Endodermal cell (in vitro differentiated cells): ENCODE results near the gene PDE4D. TPM values are rescaled to one million over a fixed set of nuclear protein-coding genes. Genes with fewer than 3 reads are reported as not detected.
A peak's percentile ranks its signal among the peaks of the same experiment; 100 is the strongest.

Experiments used
- DNase-seq: peaks from one replicate; pipeline ENCODE4 v3.0.0-alpha.2; 2017
- H3K27ac ChIP-seq: 2 replicates; pipeline ENCODE4 v1.5.1; 2013; ENCODE audit warnings: mild to moderate bottlenecking, low read depth, low read length, moderate library complexity
- H3K27me3 ChIP-seq: 2 replicates; pipeline ENCODE4 v1.6.1; 2013; ENCODE audit warnings: mild to moderate bottlenecking, low read length, moderate library complexity; ENCODE audit not compliant: insufficient read depth, control insufficient read depth, poor library complexity, severe bottlenecking
- H3K36me3 ChIP-seq: 2 replicates; pipeline ENCODE4 v1.7.0; 2013; ENCODE audit warnings: mild to moderate bottlenecking, low read length, moderate library complexity; ENCODE audit not compliant: control insufficient read depth, insufficient read depth
- H3K4me1 ChIP-seq: one replicate; pipeline ENCODE4 v1.7.0; 2013; ENCODE audit warnings: low read length; ENCODE audit not compliant: control insufficient read depth, insufficient read depth
- H3K4me3 ChIP-seq: 2 replicates; pipeline ENCODE4 v1.5.1; 2013; ENCODE audit warnings: mild to moderate bottlenecking, low read length, moderate library complexity
- H3K9ac ChIP-seq: 2 replicates; pipeline ENCODE4 v1.6.1; 2013; ENCODE audit warnings: mild to moderate bottlenecking, low read length, moderate library complexity; ENCODE audit not compliant: poor library complexity, severe bottlenecking; ENCODE audit errors: extremely low read depth
- H3K9me3 ChIP-seq: 2 replicates; pipeline ENCODE4 v1.6.1; 2013; ENCODE audit warnings: mild to moderate bottlenecking, low read length, moderate library complexity; ENCODE audit not compliant: control insufficient read depth
- H3K27ac Mint-ChIP-seq: 2 replicates; pipeline ENCODE4 v1.8.0; 2020; ENCODE audit warnings: mixed read lengths
- H3K27me3 Mint-ChIP-seq: 2 replicates; pipeline ENCODE4 v1.8.0; 2021; ENCODE audit warnings: mild to moderate bottlenecking, mixed read lengths; ENCODE audit not compliant: insufficient read depth
- H3K36me3 Mint-ChIP-seq: 2 replicates; pipeline ENCODE4 v1.8.0; 2020; ENCODE audit warnings: low read depth, mixed read lengths
- H3K4me1 Mint-ChIP-seq: 2 replicates; pipeline ENCODE4 v1.8.0; 2020; ENCODE audit warnings: mixed read lengths
- H3K4me3 Mint-ChIP-seq: 2 replicates; pipeline ENCODE4 v1.8.0; 2020; ENCODE audit warnings: mild to moderate bottlenecking, moderate library complexity, mixed read lengths
- H3K9me3 Mint-ChIP-seq: 2 replicates; pipeline ENCODE4 v1.8.0; 2020; ENCODE audit warnings: mild to moderate bottlenecking, mixed read lengths
- CTCF ChIP-seq: fragments of 200-600 bp; sonication (generic); conservative IDR thresholded peaks from 2 replicates; pipeline ENCODE4 v1.5.0; 2021; ENCODE audit warnings: antibody characterized with exemption, mild to moderate bottlenecking
- WGBS, 2 experiments: methylation state at CpG; one replicate each; pipeline versions ENCODE4 v1.1.5 to v1.1.7; 2013; ENCODE audit warnings: missing lambda C conversion rate in 2 of 2, mixed read lengths in 1 of 2; ENCODE audit not compliant: insufficient coverage in 1 of 2, insufficient read length in 1 of 2; 5-methylcytosine and 5-hydroxymethylcytosine counted together
- total RNA-seq, 2 donors: library from RNA; stranded (reverse); fragmentation: NEBNext Ultra II Directional in 1 of 2; extraction: Animal tissue kit (Norgen Biotek cat#: 25700) in 1 of 2; gene quantifications; 2 replicates in 1 of 2; 3 replicates in 1 of 2; pipeline ENCODE4 v1.2.1, GENCODE V29; 2021

PDE4D gene
- total RNA-seq, 2 donors from 2014 or later: 9.2 to 11.4 TPM

- H3K9me3 ChIP-seq: no peaks in the 10 kb centered on the region
- WGBS, 2 experiments: 71% methylated on average over 1 of the region's 1 CpG; no CpG with 5 or more reads in 1 of the 2 experiments
- H3K9ac ChIP-seq: no peak overlapping the region
- no peaks in the 10 kb centered on the region for H3K27me3 ChIP-seq
- DNase-seq: no peak
- H3K4me1 ChIP-seq: no peaks in the 10 kb centered on the region
- H3K27ac Mint-ChIP-seq: no peak overlapping the region
- no peaks in the 10 kb centered on the region for H3K36me3 Mint-ChIP-seq
- no peak overlapping the region for H3K4me3 ChIP-seq
- no peak overlapping the region for H3K27ac ChIP-seq
- no peak for TF ChIP-seq CTCF
- H3K9me3 Mint-ChIP-seq: no peaks in the 10 kb centered on the region
- no peaks in the 10 kb centered on the region for H3K36me3 ChIP-seq
- no peaks in the 10 kb centered on the region for H3K27me3 Mint-ChIP-seq
- peaks cover 4% of the 10 kb centered on the region for H3K4me1 Mint-ChIP-seq
- no peak overlapping the region for H3K4me3 Mint-ChIP-seq
These were observed 28.7 kb upstream of the PDE4D start for GRCh38 chr5:59922220-59922619.

- Histone ChIP-seq H3K36me3 (no peaks in the 10 kb centered on the region), H3K9me3 (no peaks in the 10 kb centered on the region), H3K9ac (no peak overlapping the region), H3K4me1 (no peaks in the 10 kb centered on the region), H3K4me3 (no peak overlapping the region), H3K27me3 (no peaks in the 10 kb centered on the region), H3K27ac (no peak overlapping the region)
- H3K4me3 Mint-ChIP-seq: no peak overlapping the region
- no peaks in the 10 kb centered on the region for H3K27me3 Mint-ChIP-seq
- DNase-seq: peak; percentile 52
- no peaks in the 10 kb centered on the region for H3K9me3 Mint-ChIP-seq
- H3K27ac Mint-ChIP-seq: peak overlapping the region; percentile 30
- no peaks in the 10 kb centered on the region for H3K36me3 Mint-ChIP-seq
- TF ChIP-seq CTCF: no peak
- 72 to 78% methylated on average over 5 to 6 of the region's 6 CpGs for WGBS, 2 experiments
- peaks cover 4% of the 10 kb centered on the region for H3K4me1 Mint-ChIP-seq
These were observed 28.3 kb upstream of the PDE4D start for GRCh38 chr5:59921816-59922215.

GRCh38 chr5:59919484-59919883 lies 26.0 kb upstream of the PDE4D start:
- Mint-ChIP-seq H3K4me1 (peaks cover 4% of the 10 kb centered on the region), H3K27me3 (no peaks in the 10 kb centered on the region), H3K36me3 (no peaks in the 10 kb centered on the region), H3K27ac (no peak overlapping the region), H3K9me3 (no peaks in the 10 kb centered on the region), H3K4me3 (no peak overlapping the region)
- Histone ChIP-seq H3K4me1 (no peaks in the 10 kb centered on the region), H3K9me3 (no peaks in the 10 kb centered on the region), H3K4me3 (no peak overlapping the region), H3K36me3 (no peaks in the 10 kb centered on the region), H3K9ac (no peak overlapping the region), H3K27ac (peak overlapping the region; percentile 65), H3K27me3 (no peaks in the 10 kb centered on the region)
- no peak for TF ChIP-seq CTCF
- DNase-seq: no peak
- WGBS, 2 experiments: 95 to 100% methylated on average over 1 to 2 of the region's 2 CpGs
